Activated CD4-positive, CD25-positive, alpha-beta regulatory T cell treated with anti-CD3 and anti-CD28 coated beads, Interleukin-2, amount 50 U/mL, for 16 hours (primary cell): Measurements from ENCODE around the gene FANCI.

Experiments used
- DNase-seq: peaks from one replicate; pipeline ENCODE4 v3.0.0-alpha.2; 2020; ENCODE audit warnings: low read depth, low spot score

FANCI gene

GRCh38 chr15:89307046-89307587, 63.3 kb downstream of the FANCI start:
- DNase-seq, result no peak

- DNase-seq, result no peak
Measured at GRCh38 chr15:89307791-89308190, 64.0 kb downstream of the FANCI start.

- no peak for DNase-seq
Measured at GRCh38 chr15:89308236-89308635, 64.5 kb downstream of the FANCI start.

- DNase-seq, result no peak
Measured at GRCh38 chr15:89309993-89310392, 66.2 kb downstream of the FANCI start.

GRCh38 chr15:89315375-89315929, 71.7 kb downstream of the FANCI start:
- DNase-seq, result no peak

GRCh38 chr15:89316504-89316903, 72.7 kb downstream of the FANCI start:
- no peak for DNase-seq

GRCh38 chr15:89317186-89317720, 73.5 kb downstream of the FANCI start:
- DNase-seq, result no peak

- no peak for DNase-seq
Measured at GRCh38 chr15:89319678-89320077, 75.9 kb downstream of the FANCI start.

GRCh38 chr15:89320200-89320599, 76.4 kb downstream of the FANCI start:
- no peak for DNase-seq

- DNase-seq, result no peak
Measured at GRCh38 chr15:89321521-89322410, 78.0 kb downstream of the FANCI start.

GRCh38 chr15:89322822-89323221, 79.0 kb downstream of the FANCI start:
- DNase-seq, result no peak

- no peak for DNase-seq
Measured at GRCh38 chr15:89323825-89324224, 80.0 kb downstream of the FANCI start.

GRCh38 chr15:89325039-89325803, 81.4 kb downstream of the FANCI start:
- no peak for DNase-seq

GRCh38 chr15:89326316-89326715, 82.5 kb downstream of the FANCI start:
- DNase-seq, result no peak

- no peak for DNase-seq
Measured at GRCh38 chr15:89327113-89327512, 83.3 kb downstream of the FANCI start.

- DNase-seq, result no peak
Measured at GRCh38 chr15:89328398-89329254, 84.8 kb downstream of the FANCI start.

GRCh38 chr15:89329329-89330084, 85.7 kb downstream of the FANCI start:
- DNase-seq, result no peak

GRCh38 chr15:89330119-89330518, 86.3 kb downstream of the FANCI start:
- DNase-seq, result no peak

GRCh38 chr15:89330881-89331595, 87.3 kb downstream of the FANCI start:
- DNase-seq, result no peak

- no peak for DNase-seq
Measured at GRCh38 chr15:89332446-89332845, 88.7 kb downstream of the FANCI start.
